Suppressor macrophage treated with lipopolysaccharide for 1 hour (primary cell): ENCODE data around the gene CCR6.
A peak's percentile ranks its signal among the peaks of the same experiment; 100 is the strongest.
"Not testable (repeated sequence)": the region's sequence is repeated elsewhere in the genome, so short reads cannot be mapped to it uniquely, and the experiment has no call there.

Experiments used
- DNase-seq, 3 donors: peaks; one replicate each; pipeline ENCODE4 v3.0.0-alpha.2; 2020 to 2022

CCR6 gene

DNA sequence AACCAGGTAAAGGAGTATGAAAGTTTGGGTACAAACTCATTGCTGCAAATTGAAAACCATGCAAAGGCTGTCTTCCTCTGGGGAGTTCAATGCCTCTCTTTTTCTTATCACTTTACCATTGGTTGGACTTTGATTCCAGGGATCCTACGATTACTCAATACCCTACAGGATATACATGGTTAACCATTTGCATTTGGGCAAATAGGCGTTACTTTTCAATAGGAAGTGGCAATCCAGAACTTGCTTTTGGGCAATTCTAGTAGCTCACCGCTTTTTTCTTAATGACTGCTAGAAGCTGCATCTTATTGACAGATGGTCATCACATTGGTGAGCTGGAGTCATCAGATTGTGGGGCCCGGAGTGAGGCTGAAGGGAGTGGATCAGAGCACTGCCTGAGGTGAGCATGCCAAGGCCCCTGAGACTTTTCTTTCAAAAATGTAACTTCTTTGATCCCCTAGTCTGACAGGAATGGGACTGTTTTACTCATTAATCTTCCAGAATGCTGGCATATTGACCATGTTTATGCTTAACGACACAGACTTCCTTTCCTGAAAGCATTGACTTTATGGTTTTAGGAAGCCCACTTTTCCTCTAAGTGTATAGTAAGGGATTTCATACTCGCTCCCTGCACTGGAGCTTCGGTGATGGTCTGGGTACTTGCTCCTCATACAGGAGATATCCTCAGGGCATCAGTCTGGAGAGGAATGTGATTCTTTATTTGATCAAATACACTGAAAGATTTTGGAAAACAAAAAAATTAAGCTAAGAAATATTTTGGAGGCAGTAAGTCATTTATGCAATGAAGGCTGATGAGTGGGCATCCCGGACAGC is at the start of gene CCR6:
CCR6 (plus strand) TSS at position 270 of the 831 bp plus-strand sequence. CDS start 13,039 bp downstream, outside the sequence.
- no peak for DNase-seq

DNA sequence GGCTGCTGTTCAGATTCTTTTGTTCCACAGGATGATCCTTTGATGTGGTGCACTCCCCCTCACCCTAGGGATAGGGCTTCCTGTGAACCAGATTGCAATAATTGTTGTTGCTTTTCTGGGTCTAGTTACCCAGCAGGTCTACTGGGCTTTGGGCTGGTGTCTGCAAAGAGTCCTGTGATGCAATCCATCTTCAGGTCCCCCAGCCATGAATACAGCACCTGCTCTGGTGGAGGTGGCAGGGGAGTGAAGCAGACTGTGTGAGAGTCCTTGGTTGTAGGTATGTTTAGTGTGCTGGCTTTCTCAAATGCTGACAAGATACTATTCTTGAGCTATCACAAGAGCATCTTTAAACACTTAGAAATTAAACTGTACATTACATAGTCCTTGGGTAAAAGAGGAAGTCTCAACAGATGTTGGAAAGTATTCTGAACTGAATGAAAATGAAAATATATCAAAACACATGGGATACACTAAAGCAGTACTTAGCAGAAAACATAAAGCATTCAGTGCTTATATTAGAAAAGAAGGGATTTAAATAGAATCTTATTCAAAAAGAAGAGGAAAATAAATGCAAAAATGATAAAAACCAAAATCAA is 49.1 kb upstream of the CCR6 start:
- DNase-seq, result no peak

DNA sequence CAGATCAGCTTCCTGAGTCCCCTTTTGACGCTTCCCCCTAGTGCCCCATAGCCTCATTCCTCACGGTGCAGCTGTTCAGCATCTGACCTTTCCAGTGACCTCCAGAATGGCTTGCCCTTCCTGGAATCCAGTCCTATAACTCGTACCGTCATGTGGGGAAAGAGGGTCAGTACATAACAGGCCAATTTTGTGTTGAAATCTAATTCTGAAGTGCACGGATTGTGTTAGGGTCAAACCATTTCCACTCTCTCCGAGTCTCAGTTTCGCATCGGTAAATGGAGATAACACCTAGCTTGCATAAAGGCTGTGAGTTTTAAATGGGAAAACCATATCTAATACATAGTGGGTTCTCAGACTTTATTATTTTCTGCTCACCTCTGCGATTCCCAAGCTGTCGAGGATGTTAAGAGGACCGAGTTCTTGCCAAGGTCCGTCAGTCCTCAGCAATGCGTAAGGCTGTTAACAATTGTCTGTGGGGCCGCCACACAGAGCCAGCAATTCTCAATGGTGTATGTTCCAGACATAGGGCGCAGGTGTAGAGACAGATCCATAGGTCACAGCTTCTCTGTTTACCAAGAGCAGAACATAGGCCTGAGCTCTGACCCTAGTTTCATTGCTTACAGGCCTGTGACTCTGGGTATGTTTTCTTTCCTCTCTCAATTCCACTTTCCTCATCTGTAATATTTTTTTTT is 45.5 kb upstream of the CCR6 start:
- no peak for DNase-seq

DNA sequence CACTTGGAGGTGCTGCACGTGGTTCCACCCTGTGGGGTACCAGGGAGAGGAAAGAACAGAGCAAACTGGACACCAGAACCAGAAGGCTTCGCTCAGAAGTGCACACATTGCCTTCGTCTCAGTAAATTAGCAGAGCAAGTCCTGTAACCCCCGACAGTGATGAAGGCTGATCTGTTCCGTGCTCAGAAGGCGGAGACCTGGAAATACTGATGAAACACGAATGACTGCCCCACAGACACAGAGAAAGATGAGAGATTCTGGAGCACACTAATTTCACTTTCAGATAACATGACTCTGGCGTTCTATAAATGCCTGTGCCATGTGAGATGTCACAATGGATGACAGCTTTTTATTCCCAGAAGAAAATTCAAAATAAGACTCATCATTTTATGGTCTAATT is 44.2 kb upstream of the CCR6 start:
- DNase-seq, result no peak

DNA sequence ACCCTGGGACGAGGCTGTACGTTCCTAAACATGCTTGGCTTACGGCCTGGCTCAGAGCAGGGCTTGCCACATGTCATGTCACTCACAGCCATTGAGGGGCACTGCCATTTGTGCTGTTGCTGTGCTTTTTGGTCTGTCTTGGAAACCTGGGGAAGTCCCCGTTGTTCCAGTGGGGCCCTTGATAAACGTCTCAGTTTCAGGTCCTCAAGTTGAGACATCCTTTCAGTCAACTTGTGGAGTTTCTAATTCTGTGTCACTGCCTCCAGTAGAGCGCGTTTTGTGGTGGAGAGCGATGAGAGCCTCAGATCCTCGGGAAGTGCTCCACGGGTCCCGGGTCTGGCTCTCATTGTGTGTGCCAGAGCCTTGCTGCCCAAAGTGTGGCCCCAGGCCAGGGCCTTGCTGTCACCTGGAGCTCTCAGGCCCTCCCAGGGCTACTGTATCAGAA is 43.0 kb upstream of the CCR6 start:
- peak; percentile 69 to 80 (median 75) for DNase-seq

DNA sequence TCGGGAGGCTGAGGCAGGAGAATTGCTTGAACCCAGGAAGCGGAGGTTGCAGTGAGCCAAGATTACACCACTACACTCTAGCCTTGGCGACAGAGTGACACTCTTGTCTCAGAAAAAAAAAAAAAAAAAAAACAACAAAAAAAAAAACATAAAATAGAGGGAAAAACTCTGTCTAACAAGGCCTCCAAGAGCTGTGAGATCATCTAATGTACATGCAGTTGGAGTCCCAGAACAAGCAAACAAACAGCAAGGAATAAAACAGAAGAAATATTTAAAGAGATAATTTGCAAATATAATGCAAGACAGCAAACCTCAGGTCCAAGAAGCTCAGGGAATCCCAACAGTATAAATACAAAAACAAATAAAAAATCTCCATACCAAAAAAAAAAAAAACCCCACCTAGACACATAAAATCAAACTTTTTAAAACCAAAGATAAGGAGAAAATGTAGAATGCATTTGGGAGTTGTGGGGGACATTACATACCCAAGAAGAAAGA is 35.0 kb upstream of the CCR6 start:
- DNase-seq, result no peak

DNA sequence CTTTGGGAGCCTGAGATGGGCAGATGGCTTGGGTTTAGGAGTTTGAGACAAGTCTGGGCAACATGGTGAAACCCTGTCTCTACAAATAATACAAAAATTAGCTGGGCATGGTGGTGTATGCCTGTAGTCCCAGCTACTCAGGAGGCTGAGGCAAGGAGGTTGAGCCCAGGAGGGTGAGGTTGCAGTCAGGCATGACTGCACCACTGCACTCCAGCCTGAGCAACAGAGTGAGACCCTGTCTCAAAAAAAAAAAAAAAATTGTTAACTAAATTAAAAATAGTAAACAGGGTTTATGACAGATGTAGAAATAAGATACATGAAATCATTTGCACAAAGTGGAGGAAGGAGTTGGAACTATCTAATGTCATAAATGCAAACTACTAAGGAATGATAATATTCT is 34.2 kb upstream of the CCR6 start:
- DNase-seq, result not testable (repeated sequence)

DNA sequence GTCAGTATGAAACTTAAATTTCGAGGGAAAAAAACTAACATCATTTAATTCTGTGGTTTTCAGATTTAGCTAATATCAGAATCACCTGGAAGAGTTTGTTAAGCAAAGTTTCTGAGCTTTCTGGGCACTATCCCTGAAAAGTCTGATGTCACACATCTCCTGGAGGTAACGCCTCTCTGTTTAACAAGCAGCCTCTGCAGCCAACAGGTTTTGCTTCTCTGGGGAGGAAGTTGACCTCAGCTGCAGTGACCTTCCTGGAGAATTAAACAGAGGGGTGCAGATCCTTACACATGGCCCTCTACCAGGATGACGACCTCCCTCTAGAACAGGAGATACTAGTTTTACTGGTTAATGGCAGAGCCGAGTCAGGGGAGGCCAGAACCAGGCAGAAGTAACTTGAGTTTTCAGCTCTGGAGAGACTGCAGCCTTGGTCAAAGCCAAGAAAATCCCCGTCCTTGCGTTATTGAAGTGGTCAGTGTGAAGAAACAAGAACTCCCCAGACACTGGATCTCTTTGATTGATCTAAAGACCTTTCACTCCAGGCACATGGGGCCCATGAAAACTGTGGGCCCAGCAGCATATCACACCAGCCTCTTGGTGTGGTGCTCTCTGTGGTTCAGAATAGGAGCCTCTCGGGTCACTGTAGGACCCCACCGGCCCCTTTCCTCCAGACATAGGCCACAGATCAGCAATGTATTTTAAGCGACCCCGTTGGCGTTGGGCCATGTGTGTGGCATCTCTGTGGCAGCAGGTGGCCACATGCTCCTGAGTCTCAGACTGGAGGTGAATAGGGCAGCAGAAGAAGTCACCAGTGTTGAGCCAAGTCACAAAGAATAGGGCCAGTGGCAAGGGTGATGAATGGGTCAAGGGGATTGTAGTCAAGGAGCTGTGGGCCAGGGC is 33.4 kb upstream of the CCR6 start:
- peak in 2 of 3 donors; percentile 28 to 32 for DNase-seq

DNA sequence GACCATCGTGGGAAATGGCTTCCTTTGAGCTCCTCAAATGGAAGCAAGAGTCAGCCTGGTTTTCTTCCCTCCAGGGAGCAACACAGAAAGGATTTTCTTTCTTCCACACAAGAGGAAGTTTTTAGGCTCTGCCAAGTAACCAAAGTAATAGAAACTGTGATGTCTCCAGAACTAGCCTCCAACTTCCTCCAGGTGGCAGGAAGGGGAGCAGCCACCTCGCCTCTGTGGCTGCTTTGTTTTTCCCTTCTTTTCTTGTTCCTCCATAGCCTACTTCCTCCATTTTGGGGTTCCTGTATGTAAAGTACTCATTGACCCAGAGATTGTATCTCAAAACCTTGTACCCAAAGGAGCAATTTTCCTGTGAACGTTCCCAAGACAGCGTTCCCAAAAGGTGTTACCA is 32.7 kb upstream of the CCR6 start:
- peak; percentile 28 to 51 (median 46) for DNase-seq

DNA sequence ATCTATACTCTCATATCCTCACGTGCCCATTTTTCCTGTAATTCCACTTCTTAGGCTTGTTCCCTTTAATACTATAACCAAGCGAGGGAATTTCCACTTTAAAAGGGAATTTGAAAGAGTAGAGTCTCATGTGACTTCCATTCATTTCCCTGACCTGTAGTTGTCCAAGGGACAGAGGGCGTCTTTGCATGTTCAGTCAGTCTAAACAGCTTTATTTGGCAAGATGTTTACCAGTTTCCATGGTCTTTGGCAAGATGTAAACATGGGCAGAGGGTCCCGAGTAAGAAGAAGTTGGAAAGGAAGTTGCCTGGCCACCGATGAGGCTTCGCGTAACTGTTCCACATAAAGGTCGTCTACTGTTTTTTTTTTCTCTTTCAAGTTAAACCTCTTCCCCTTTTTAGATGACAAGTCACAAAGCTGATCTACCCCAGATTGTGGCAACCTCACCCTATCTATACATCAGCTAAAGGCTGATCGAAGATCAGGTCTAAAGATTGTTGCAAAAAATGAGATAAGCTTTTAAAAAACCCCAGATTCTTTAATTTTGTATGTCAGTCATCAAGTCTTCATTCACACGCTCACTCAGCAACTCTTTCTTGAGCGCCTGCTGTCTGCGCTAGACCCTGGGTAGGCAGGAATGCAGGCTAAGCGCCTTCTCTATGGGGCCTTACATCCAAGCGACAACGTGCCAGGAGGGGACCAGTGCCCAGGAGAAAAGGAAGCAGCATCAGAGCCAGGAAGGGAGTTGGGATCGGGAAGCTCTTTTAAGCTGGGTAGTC is 31.7 kb upstream of the CCR6 start:
- DNase-seq, result peak; percentile 74 to 94 (median 87)

DNA sequence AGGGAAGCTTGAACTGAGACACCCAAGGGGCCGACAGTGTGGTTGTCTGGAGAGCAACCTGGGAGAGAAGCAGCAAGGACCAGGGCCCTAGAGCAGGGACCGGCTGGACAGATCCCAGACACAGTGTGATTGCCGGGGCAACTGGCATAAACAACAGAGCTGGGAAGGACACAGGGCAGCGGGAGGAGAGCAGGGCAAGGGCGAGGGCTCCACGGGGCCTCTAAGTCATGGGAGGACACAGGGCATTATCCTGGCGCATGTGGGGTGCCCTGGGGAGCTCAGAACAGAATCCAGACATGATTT is 31.1 kb upstream of the CCR6 start:
- DNase-seq, result peak in 1 of 3 donors; percentile 28

DNA sequence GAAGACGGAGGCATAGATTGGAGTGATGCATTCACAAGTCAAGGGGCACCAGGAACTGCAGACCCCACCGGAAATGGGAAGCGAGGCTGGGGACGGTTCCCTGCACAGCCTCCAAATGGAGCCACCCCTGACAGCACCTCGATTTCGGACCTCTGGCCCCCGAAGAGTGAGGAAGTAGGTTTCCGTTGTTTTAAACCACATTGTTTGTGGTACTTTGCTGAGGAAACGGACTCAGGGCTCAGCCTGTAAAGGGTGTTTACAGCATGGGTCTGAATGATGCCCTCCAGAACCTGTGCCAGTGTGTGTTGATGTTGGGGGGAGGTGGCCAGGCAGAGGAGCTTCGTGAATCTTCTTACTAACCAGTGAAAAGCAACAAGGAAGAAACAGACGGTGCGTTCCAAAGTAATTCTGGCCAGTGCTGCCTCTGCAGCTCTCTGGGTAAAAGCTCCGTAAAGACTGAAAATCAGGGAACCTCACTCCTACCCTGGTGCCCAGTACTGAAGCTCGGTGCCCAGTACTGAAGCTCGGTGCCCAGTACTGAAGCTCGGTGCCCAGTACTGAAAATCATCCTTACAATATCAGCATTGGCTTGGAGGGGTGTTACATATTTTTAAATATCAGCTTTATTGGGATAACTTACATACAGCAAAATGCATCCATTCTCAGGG is 30.1 kb upstream of the CCR6 start:
- no peak for DNase-seq

DNA sequence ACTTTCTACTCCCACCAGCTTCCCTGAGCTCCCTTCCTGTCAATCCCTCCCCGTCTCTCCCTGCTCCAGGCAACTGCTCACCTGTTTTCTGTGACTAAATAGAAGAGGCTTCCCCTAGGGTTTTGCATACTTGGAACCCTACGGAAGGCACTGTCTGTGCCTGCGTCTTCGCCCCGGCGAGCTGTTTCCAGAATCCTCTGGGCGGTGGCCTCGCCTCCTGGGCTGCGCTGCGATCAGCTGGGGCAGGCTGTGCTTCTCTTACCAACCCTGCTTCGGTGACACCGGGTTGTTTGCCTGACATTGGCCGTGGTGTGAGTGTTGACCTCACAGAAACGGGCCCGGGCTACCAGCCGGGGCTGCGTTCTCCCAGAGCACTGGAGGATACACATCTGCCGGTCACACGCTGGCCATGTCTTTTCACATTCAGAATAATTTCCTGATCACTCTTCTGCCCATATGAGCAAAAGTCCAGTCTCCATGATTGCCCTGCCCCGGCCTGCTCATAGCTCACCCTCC is 29.4 kb upstream of the CCR6 start:
- no peak for DNase-seq

DNA sequence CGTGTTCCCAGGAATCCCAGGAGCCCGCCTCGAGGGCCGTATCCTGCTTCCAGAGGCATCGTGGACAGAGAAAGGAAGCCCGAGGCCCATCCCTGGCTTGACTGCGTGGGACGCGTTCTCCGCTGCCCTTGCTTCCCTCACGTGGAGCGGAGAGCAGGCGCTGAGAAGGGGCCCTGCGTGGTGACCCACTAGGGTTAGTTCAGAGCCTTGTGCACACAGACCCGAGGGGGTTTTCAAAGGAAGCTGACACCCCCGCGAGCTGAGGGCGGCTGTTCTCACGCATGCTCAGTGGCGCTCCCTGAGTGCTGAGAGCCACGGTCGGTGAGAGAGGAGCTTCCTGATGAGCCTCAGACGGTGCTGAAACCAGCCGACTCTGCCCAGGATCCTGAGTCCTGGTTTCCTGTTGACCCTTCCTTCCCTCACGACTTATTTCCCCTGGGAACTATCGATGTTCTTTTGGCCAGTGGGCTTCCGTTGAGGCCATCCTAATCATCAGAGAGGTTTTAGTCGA is 28.9 kb upstream of the CCR6 start:
- peak; percentile 89 to 91 (median 90) for DNase-seq

DNA sequence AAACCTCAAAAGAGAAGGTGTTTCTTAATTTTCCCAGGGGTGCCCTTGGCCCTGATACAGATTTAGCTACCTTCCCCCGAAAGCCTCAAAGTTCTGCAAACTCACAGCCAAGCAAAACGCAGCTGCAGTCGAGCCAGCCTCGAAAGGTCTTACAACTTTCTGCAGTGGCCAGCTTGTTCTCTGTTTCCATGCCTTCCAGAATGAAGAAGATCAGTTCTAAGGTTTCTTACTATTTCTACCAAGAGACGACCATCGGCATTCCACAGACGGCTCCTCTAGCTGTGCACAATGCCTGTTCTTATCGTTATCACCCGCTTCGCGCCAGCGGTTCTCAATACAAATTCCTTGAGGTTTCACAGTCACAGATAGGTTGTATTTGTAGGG is 28.5 kb upstream of the CCR6 start:
- peak in 1 of 3 donors; percentile 21 for DNase-seq

DNA sequence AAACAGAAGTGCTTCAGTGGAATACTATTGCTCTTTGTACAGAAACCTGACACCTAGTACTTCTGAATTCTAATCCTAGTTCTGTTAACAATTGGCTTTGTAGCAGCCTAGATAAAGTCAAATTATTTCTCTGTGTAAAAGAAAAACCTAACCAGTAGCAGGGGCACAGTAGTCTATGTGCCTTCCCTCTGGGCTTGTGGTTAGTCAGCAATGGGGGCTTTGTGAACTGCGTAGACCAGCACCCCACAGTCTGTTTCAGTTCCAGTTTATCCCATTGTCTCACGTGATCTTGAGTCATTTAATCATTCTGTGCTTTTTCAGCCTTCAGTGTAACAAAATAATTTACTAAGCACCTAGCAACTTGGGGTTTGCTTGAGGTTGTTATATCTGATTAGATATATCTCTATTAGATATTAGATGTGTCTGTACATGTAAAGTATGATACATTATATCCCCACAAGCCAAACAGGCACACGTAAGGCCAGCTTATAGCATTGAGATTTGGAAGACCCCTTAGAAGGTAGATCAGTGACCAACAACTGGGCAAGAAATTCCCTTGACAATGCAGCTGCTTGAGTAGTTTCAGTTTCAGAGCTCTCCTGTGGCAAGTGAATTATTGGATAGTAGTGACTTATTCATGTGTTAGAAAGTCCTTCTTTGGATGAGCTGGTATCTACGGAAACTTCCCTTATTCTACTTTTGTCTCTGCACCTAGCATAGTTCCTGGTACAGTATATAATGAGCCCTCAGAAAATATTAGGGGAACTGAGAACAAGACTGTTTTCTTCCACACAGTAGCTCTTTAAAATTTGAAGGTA is 27.9 kb upstream of the CCR6 start:
- DNase-seq, result peak; percentile 76 to 91 (median 86)

DNA sequence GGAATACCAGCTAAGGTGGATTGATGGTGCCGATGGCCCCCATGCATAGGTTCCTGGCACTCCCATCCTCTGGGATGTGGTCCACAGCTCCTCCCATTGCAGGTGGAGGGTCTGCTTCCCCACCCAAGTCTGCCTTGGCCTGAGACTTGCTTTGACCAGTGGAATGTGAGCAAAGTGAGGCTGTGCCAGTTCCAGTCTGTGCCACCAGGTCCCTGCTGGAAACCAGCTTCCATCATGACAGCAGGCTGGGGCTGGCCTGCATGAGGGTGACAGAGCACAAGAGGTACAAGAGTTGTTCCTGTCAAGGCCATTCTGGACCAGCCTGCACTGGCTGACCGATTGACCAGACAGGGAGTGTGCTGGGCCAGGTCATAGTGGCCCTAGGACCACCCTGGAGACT is 27.0 kb upstream of the CCR6 start:
- DNase-seq, result no peak

DNA sequence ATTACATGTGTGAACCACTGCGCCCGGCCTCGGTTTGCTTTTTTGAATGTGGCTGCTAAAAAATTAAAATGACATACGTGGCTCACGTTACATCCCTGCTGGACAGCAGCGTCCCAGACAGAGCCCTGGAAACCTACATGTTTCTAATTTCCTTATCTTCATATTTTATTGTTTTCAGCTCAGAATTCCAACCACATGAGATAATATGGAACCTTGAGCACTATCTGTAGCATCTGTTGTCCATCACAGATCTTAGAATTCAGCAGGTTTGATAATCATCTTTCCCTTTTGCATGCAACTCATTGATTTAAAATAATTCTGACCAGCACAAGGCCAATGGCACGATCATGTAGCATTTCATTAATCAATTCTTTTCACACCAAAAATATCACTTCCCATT is 25.9 kb upstream of the CCR6 start:
- DNase-seq, result no peak

DNA sequence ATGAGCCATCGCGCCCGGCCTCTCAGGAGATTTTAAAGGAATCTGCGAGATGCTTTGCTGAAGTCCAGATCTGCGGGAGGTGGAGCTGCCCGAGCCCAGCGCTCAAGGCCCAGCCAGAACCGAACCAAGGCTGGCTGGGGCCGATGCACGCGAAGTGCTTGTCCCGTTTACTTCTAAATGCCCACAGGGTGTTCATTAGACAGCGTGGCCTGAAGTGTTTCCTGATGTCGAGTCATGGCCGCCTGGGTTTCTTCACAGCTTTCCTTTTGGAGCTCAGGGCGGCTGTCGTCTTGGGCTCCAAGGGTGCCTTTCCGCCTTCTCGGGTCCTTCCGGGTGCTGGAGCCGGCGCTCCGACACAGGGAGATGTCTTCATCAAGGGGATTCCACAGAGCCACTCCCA is 25.1 kb upstream of the CCR6 start:
- DNase-seq, result no peak

DNA sequence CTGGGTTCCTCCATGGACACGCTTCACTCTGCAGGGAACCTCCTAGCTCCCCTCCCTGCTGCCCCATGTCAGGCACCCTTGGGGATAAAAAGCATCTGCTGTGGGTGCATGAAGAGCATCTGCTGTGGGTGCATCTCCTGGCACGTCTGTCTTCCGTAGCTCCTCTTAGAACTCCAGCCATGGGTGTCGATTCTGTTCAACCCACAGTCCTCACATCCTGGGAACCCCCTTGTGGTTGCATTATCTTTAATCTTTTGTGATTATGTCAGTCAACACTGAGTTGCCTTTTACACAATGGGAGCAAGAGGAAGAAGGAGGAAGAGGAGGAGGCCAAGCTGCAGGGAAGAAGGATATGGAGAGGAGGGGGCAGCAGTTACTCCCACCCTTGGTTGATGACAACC is 24.1 kb upstream of the CCR6 start:
- peak; percentile 57 to 72 (median 68) for DNase-seq
